Astrocyte (in vitro differentiated cells and primary cell): Measurements from ENCODE around the gene USP34. TPM values are rescaled to one million over a fixed set of nuclear protein-coding genes. Genes with fewer than 3 reads are reported as not detected.

Experiments
- DNase-seq: peaks from one replicate; pipeline ENCODE4 v3.0.0-alpha.2; 2010; ENCODE audit warnings: low read depth
- FAIRE-seq: peaks from 2 replicates; lab custom pipeline; 2011; peaks lifted over from hg19 to GRCh38; lab: Jason Lieb, UNC
- H2AFZ ChIP-seq: 2 replicates; pipeline ENCODE4 v1.6.0; 2012; ENCODE audit warnings: low read depth, low read length, inconsistent platforms
- H3K27ac ChIP-seq: 2 replicates; pipeline ENCODE4 v1.5.1; 2011; ENCODE audit warnings: low read depth, low read length, inconsistent platforms
- H3K27me3 ChIP-seq: 2 replicates; pipeline ENCODE4 v1.6.0; 2011; ENCODE audit warnings: low read length, inconsistent platforms; ENCODE audit not compliant: insufficient read depth
- H3K36me3 ChIP-seq: 2 replicates; pipeline ENCODE4 v1.5.1; 2011; ENCODE audit warnings: low read length, inconsistent platforms; ENCODE audit not compliant: insufficient read depth
- H3K4me1 ChIP-seq: 2 replicates; pipeline ENCODE4 v1.5.1; 2011; ENCODE audit warnings: low read length, inconsistent platforms; ENCODE audit not compliant: insufficient read depth
- H3K4me2 ChIP-seq: 2 replicates; pipeline ENCODE4 v1.6.0; 2012; ENCODE audit warnings: low read length, inconsistent platforms
- H3K4me3 ChIP-seq: 2 replicates; pipeline ENCODE4 v1.5.1; 2011; ENCODE audit warnings: low read depth, mild to moderate bottlenecking, low read length, inconsistent platforms; ENCODE audit not compliant: insufficient read depth
- H3K79me2 ChIP-seq: 2 replicates; pipeline ENCODE4 v1.6.0; 2012; ENCODE audit warnings: mild to moderate bottlenecking, low read length, inconsistent platforms; ENCODE audit not compliant: insufficient read depth
- H3K9ac ChIP-seq: 2 replicates; pipeline ENCODE4 v1.6.0; 2012; ENCODE audit warnings: mild to moderate bottlenecking, low read length, inconsistent platforms
- H3K9me3 ChIP-seq: 2 replicates; pipeline ENCODE4 v1.5.1; 2012; ENCODE audit warnings: low read depth, mild to moderate bottlenecking, low read length, inconsistent platforms; ENCODE audit not compliant: insufficient read depth
- H4K20me1 ChIP-seq: 2 replicates; pipeline ENCODE4 v1.6.0; 2012; ENCODE audit warnings: low read length, inconsistent platforms; ENCODE audit not compliant: insufficient read depth
- H3K27ac Mint-ChIP-seq: one replicate; pipeline ENCODE4 v1.8.0; 2021; ENCODE audit warnings: mild to moderate bottlenecking, mixed read lengths; ENCODE audit not compliant: unreplicated experiment
- H3K27me3 Mint-ChIP-seq: one replicate; pipeline ENCODE4 v1.8.0; 2021; ENCODE audit warnings: low read depth, mixed read lengths; ENCODE audit not compliant: unreplicated experiment
- H3K36me3 Mint-ChIP-seq: one replicate; pipeline ENCODE4 v1.8.0; 2021; ENCODE audit warnings: low read depth, mixed read lengths; ENCODE audit not compliant: unreplicated experiment
- H3K4me1 Mint-ChIP-seq: one replicate; pipeline ENCODE4 v1.8.0; 2021; ENCODE audit warnings: low read depth, mixed read lengths; ENCODE audit not compliant: unreplicated experiment
- H3K4me3 Mint-ChIP-seq: one replicate; pipeline ENCODE4 v1.8.0; 2021; ENCODE audit warnings: mild to moderate bottlenecking, moderate library complexity, mixed read lengths; ENCODE audit not compliant: unreplicated experiment
- H3K9me3 Mint-ChIP-seq: one replicate; pipeline ENCODE4 v1.8.0; 2021; ENCODE audit warnings: mild to moderate bottlenecking, mixed read lengths; ENCODE audit not compliant: unreplicated experiment
- CTCF ChIP-seq: IDR thresholded peaks from 2 replicates; pipeline ENCODE4 v1.5.1; 2011; ENCODE audit warnings: low read depth, mild to moderate bottlenecking, inconsistent platforms, low read length, moderate library complexity; ENCODE audit not compliant: insufficient read depth
- EZH2 ChIP-seq: IDR thresholded peaks from 2 replicates; pipeline ENCODE4 v1.6.1; 2012; ENCODE audit warnings: mild to moderate bottlenecking, low read length, inconsistent platforms; ENCODE audit not compliant: insufficient read depth
- total RNA-seq: library from RNA; stranded (reverse); gene quantifications from 2 replicates; pipeline ENCODE4 v1.2.1, GENCODE V29; 2021

The USP34 gene
- total RNA-seq, 1 donor from 2014 or later, result 99.9 TPM

DNA sequence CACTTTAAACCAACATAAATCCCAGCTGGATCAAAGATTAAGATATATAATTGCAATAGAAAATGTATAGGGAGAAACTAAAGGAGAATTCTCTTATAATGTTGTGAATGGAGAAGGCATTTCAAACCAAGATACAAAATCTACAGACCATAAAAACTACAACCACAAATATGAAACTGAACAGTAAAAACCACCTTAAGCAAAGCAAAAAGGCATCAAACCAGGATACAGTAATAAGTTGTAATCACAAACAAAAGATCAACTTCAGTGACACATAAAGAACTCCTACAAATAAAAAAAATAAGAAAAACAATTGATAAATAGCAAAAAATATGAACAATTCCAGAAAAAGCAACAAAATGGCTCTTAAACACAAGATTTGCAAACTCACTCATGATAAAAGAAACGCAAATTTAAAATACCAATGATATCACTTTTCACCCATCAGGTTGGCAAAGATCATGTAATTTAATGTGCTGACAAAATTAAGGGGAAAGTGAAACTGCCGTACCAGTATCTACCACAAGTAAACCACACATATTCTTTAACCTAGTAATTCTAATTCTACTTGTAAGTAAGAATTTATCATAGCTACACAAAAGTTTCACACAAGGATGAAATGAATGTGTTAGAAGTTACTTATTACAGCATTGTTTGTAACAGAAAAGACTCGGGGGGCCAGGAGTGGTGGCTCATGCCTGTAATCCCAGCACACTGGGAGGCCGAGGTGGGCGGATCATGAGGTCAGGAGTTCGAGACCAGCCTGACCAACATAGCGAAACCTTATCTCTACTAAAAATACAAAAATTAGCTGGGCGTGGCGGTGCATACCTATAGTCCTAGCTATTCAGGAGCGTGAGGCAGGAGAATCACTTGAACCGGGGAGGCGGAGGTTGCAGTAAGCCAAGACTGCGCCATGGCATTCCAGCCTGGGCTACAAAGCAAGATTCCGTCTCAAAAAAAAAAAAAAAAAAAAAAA lies 101.9 kb downstream of the USP34 start:
- Histone ChIP-seq H3K36me3 (peaks cover 28% of the 10 kb centered on the region), H3K4me1 (no peaks in the 10 kb centered on the region), H3K79me2 (peaks cover 33% of the 10 kb centered on the region), H3K27ac (no peak overlapping the region), H3K9me3 (no peaks in the 10 kb centered on the region), H3K4me3 (no peak overlapping the region), H3K9ac (no peak overlapping the region), H3K4me2 (no peak overlapping the region), H2AFZ (no peak overlapping the region), H3K27me3 (no peaks in the 10 kb centered on the region), H4K20me1 (peaks cover 10% of the 10 kb centered on the region)
- H3K4me3 Mint-ChIP-seq, result no peak overlapping the region
- H3K9me3 Mint-ChIP-seq, result no peaks in the 10 kb centered on the region
- peaks cover 11% of the 10 kb centered on the region for H3K36me3 Mint-ChIP-seq
- no peak overlapping the region for H3K27ac Mint-ChIP-seq
- no peak for FAIRE-seq
- peaks cover 2% of the 10 kb centered on the region for H3K4me1 Mint-ChIP-seq
- DNase-seq, result peak; percentile 67
- no peak for TF ChIP-seq EZH2
- no peak for TF ChIP-seq CTCF
- no peaks in the 10 kb centered on the region for H3K27me3 Mint-ChIP-seq

GRCh38 chr2:61367177-61367576 lies 103.7 kb downstream of the USP34 start:
- Histone ChIP-seq H3K79me2 (peaks cover 32% of the 10 kb centered on the region), H3K27ac (no peak overlapping the region), H4K20me1 (peaks cover 12% of the 10 kb centered on the region), H2AFZ (no peak overlapping the region), H3K4me1 (no peaks in the 10 kb centered on the region), H3K9me3 (no peaks in the 10 kb centered on the region), H3K36me3 (peaks cover 29% of the 10 kb centered on the region), H3K27me3 (no peaks in the 10 kb centered on the region), H3K4me3 (no peak overlapping the region), H3K9ac (no peak overlapping the region), H3K4me2 (no peak overlapping the region)
- Mint-ChIP-seq H3K4me3 (no peak overlapping the region), H3K27ac (no peak overlapping the region), H3K36me3 (peaks cover 11% of the 10 kb centered on the region), H3K4me1 (peaks cover 2% of the 10 kb centered on the region), H3K27me3 (no peaks in the 10 kb centered on the region), H3K9me3 (no peaks in the 10 kb centered on the region)
- DNase-seq (no peak), FAIRE-seq (no peak)
- TF ChIP-seq CTCF (no peak), EZH2 (no peak)

GRCh38 chr2:61363580-61363979 lies 107.3 kb downstream of the USP34 start:
- peak; percentile 60 for FAIRE-seq
- H3K27ac Mint-ChIP-seq, result no peak overlapping the region

More at GRCh38 chr2:61363580-61363979, 107.3 kb downstream of the USP34 start:
- no peak for DNase-seq
- Histone ChIP-seq H3K4me1 (no peaks in the 10 kb centered on the region), H4K20me1 (peaks cover 31% of the 10 kb centered on the region), H3K36me3 (peaks cover 18% of the 10 kb centered on the region), H3K79me2 (peaks cover 63% of the 10 kb centered on the region), H3K4me3 (no peak overlapping the region), H2AFZ (no peak overlapping the region), H3K27me3 (no peaks in the 10 kb centered on the region), H3K9ac (no peak overlapping the region), H3K27ac (no peak overlapping the region), H3K4me2 (no peak overlapping the region), H3K9me3 (no peaks in the 10 kb centered on the region)
- H3K27me3 Mint-ChIP-seq, result no peaks in the 10 kb centered on the region
- H3K9me3 Mint-ChIP-seq, result no peaks in the 10 kb centered on the region
- H3K36me3 Mint-ChIP-seq, result peaks cover 6% of the 10 kb centered on the region
- no peak overlapping the region for H3K4me3 Mint-ChIP-seq
- no peak for TF ChIP-seq EZH2
- TF ChIP-seq CTCF, result no peak
- H3K4me1 Mint-ChIP-seq, result peaks cover 2% of the 10 kb centered on the region
